Neural crest cell (in vitro differentiated cells): Measurements from ENCODE around the gene DDA1. TPM values are rescaled to one million over a fixed set of nuclear protein-coding genes. Genes with fewer than 3 reads are reported as not detected.

ENCODE experiments used
- DNase-seq: peaks from one replicate; pipeline ENCODE4 v3.0.0; 2021; ENCODE audit warnings: low read depth, mixed read lengths, low spot score
- H3K27ac Mint-ChIP-seq: one replicate; pipeline ENCODE4 v1.8.0; 2021; ENCODE audit warnings: mild to moderate bottlenecking, mixed read lengths; ENCODE audit not compliant: unreplicated experiment
- H3K27me3 Mint-ChIP-seq: 2 replicates; pipeline ENCODE4 v1.8.0; 2021; ENCODE audit warnings: low read depth, mild to moderate bottlenecking, mixed read lengths
- H3K36me3 Mint-ChIP-seq: 2 replicates; pipeline ENCODE4 v1.8.0; 2021; ENCODE audit warnings: low read depth, mild to moderate bottlenecking, mixed read lengths
- H3K4me1 Mint-ChIP-seq: 2 replicates; pipeline ENCODE4 v1.8.0; 2021; ENCODE audit warnings: mixed read lengths
- H3K4me3 Mint-ChIP-seq: one replicate; pipeline ENCODE4 v1.8.0; 2021; ENCODE audit warnings: mild to moderate bottlenecking, mixed read lengths
- H3K9me3 Mint-ChIP-seq: 2 replicates; pipeline ENCODE4 v1.8.0; 2021; ENCODE audit warnings: mixed read lengths
- total RNA-seq: library from RNA; stranded (reverse); gene quantifications from 2 replicates; pipeline ENCODE4 v1.2.1, GENCODE V29; 2021
- TF ChIP-seq, protein P1 (sequence below): fragments of 200-600 bp; sonication (generic); conservative IDR thresholded peaks from 2 replicates; pipeline ENCODE4 v1.5.0; 2021; ENCODE audit warnings: antibody characterized with exemption, mild to moderate bottlenecking

The DDA1 gene
- total RNA-seq, 1 donor from 2014 or later = 44.9 TPM

DNA sequence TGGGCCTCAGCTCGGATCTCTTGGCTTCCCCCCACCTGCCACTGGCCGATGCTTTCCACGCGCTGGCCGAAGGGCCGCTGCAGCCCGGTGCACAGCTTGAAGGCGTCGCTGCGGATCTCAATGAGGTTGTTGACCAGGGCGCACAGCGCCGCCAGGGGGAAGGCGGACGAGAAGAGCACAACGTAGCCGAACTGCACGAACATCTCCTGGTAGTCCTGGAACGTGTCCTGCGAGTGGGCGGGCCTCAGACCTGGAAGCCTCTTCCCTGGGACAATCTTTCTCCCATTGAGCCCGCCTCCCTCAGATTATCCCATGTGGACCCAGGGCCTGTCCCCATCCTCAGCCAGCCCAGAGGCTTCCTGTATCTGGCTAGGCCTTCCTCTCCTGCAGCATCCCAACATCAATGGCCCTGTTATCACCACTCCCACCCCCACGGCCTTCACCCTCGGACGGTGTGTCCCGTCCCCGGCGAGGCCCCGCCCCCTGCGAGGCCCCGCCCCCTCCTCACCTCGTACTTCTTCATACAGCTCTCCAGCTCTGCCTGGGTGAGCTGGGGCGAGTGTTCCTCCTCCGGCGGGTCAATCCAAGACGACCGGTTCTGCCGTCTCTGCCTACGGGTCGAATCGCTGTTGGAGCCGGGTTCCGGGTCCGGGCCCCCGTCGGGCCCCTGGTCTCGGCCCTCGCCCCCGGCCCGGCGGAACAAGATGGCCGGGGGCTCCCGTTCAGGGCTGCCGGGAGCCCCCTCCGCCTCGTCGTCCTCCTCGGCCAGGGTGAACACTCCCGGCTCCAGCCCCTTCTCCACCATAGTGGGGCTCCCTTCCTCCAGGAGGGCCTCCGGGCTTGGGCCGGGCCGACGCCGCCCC, 18.5 kb downstream of the DDA1 start:
- no peaks in the 10 kb centered on the region for H3K9me3 Mint-ChIP-seq
- peak overlapping the region; percentile 91 for H3K4me3 Mint-ChIP-seq
- TF ChIP-seq, protein P1, sequence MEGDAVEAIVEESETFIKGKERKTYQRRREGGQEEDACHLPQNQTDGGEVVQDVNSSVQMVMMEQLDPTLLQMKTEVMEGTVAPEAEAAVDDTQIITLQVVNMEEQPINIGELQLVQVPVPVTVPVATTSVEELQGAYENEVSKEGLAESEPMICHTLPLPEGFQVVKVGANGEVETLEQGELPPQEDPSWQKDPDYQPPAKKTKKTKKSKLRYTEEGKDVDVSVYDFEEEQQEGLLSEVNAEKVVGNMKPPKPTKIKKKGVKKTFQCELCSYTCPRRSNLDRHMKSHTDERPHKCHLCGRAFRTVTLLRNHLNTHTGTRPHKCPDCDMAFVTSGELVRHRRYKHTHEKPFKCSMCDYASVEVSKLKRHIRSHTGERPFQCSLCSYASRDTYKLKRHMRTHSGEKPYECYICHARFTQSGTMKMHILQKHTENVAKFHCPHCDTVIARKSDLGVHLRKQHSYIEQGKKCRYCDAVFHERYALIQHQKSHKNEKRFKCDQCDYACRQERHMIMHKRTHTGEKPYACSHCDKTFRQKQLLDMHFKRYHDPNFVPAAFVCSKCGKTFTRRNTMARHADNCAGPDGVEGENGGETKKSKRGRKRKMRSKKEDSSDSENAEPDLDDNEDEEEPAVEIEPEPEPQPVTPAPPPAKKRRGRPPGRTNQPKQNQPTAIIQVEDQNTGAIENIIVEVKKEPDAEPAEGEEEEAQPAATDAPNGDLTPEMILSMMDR = peak; percentile 65
- H3K27me3 Mint-ChIP-seq = peaks cover 26% of the 10 kb centered on the region
- peaks cover 10% of the 10 kb centered on the region for H3K4me1 Mint-ChIP-seq
- peaks cover 10% of the 10 kb centered on the region for H3K36me3 Mint-ChIP-seq
- no peak overlapping the region for H3K27ac Mint-ChIP-seq
- peak; percentile 60 for DNase-seq

DNA sequence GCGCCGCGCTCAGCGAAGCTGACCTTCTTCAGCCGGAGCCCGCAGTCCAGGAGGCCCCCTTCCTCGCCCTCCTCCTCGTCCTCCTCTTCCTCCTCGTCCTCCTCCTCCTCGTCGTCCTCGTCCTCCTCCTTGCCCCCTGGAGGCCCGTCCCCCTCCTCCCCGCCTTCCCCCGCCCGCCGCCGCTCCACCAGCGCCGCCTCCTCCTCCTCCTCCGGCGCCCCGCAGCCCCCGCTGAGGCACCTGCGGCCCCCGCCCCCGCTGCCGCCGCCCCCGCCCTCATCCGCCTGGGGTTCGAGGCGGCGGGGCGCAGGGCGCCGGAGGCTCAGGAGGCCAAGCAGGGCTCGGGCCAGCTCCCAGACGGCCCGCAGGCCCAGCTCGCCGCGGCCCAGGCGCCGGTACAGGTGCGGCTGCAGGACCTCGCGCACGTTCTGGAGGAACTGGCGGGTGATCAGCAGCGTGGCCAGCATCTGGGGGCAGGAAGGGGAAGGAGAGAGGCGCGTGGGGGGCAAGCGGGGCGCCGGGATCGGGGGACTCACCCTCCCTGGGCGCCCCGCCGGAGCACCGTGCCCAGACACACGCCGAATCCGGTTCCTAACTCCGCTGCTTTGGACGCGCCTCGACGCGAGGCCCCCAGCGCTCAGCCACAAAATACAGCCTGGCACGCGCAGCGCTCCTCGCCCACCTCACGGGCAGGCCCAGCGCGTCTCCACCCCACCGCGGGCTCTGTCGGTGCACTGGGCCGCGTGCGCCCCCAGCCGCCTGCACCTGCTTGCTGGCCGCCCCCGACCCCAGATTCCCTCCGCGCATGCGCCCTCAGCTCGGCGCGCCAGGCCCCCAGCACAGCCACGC, 19.4 kb downstream of the DDA1 start:
- Mint-ChIP-seq H3K27me3 (peaks cover 26% of the 10 kb centered on the region), H3K4me1 (peaks cover 11% of the 10 kb centered on the region), H3K36me3 (peaks cover 11% of the 10 kb centered on the region), H3K9me3 (no peaks in the 10 kb centered on the region), H3K27ac (no peak overlapping the region), H3K4me3 (no peak overlapping the region)
- no peak for DNase-seq
- TF ChIP-seq, protein P1 = no peak

- peaks cover 15% of the 10 kb centered on the region for H3K4me1 Mint-ChIP-seq
- no peak for DNase-seq
- peaks cover 11% of the 10 kb centered on the region for H3K36me3 Mint-ChIP-seq
- H3K27ac Mint-ChIP-seq = no peak overlapping the region
- peak overlapping the region; percentile 57 for H3K4me3 Mint-ChIP-seq
- no peaks in the 10 kb centered on the region for H3K9me3 Mint-ChIP-seq
- H3K27me3 Mint-ChIP-seq = peaks cover 26% of the 10 kb centered on the region
- TF ChIP-seq, protein P1 = no peak
Measured at GRCh38 chr19:17329366-17330261, 20.3 kb downstream of the DDA1 start.

- Mint-ChIP-seq H3K27ac (no peak overlapping the region), H3K9me3 (no peaks in the 10 kb centered on the region), H3K27me3 (peaks cover 26% of the 10 kb centered on the region), H3K4me3 (peak overlapping the region; percentile 63), H3K4me1 (peaks cover 23% of the 10 kb centered on the region), H3K36me3 (peaks cover 11% of the 10 kb centered on the region)
- TF ChIP-seq, protein P1 = no peak
- no peak for DNase-seq
Measured at GRCh38 chr19:17330262-17331044, 21.1 kb downstream of the DDA1 start.
